VCaP (cell line): ENCODE results near the gene MFAP5.
"Not testable (repeated sequence)": the region's sequence is repeated elsewhere in the genome, so short reads cannot be mapped to it uniquely, and the experiment has no call there.

Source experiments
- H3K27ac ChIP-seq: fragments of 450-650 bp; 2 replicates; pipeline ENCODE4 v1.5.1; 2017
- CTCF ChIP-seq: fragments of 450-650 bp; conservative IDR thresholded peaks from 2 replicates; pipeline ENCODE4 v1.5.1; 2017; ENCODE audit warnings: mild to moderate bottlenecking, moderate library complexity

The MFAP5 gene

DNA sequence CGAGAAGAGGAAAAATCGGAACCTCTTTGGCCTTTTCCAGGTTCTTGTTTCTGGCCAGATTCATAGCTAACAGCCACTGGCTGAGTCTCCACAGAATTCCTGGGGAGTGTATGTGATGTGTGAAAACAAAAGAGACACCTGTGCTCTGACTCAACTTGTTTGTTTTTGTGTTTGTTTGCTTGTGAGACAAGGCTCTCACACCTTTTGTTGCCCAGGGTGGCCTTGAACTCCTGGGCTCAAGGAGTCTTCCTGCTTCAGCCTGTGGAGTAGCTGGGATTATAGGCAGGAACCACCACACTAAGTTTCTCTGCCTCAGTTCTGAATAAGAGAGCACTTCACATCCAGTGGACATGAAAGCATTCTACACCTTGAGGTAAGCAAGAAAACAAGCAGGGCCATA lies 22.7 kb downstream of the MFAP5 start:
- no peak overlapping the region for H3K27ac ChIP-seq
- no peak for TF ChIP-seq CTCF

DNA sequence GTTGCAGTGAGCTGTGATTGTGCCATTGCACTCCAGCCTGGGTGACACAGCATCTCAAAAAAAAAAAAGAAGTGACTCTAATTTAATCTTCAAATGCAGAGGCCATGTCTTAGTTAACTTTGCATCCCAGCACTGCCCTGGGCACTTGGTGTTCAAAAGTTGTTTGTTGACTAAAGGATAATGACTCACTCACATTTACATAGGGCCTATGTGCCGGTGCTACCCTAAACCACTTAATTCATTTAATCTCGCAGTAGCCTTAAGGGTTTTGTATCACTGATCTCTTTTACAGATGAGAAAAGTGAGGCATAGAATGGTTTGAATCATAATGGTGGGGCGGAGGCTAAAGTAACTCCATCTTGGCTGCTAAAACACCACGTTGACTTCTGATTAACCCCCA lies 23.7 kb downstream of the MFAP5 start:
- TF ChIP-seq CTCF, result no peak
- H3K27ac ChIP-seq, result no peak overlapping the region

- no peak for TF ChIP-seq CTCF
- H3K27ac ChIP-seq, result no peak overlapping the region
These were observed 25.0 kb downstream of the MFAP5 start for GRCh38 chr12:8637666-8638065.

DNA sequence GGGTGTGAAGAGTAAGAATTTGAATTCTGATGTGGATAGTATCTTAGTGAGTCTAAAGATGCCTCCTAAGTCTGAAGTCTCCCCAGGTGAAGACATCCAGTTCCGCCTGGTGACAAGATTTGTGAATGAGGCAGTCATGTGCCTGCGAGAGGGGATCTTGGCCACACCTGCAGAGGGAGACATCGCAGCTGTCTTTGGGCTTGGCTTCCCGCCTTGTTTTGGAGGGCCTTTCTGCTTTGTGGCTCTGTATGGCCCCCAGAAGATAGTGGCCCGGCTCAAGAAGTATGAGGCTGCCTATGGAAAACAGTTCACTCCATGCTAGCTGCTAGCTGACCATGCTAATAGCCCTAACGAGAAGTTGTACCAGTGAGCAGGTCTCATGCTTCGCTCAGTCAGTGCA lies 25.4 kb downstream of the MFAP5 start:
- H3K27ac ChIP-seq, result no peak overlapping the region
- TF ChIP-seq CTCF, result no peak

GRCh38 chr12:8636581-8636980 lies 26.0 kb downstream of the MFAP5 start:
- no peak for TF ChIP-seq CTCF
- no peak overlapping the region for H3K27ac ChIP-seq

DNA sequence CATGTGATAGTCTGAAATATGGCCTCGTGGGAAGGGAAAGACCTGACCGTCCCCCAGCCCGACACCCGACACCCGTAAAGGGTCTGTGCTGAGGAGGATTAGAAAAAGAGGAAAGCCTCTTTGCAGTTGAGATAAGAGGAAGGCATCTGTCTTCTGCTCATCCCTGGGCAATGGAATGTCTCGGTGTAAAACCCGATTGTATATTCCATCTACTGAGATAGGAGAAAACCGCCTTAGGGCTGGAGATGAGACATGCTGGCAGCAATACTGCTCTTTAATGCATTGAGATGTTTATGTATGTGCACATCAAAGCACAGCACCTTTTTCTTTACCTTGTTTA lies 26.6 kb downstream of the MFAP5 start:
- not testable (repeated sequence) for H3K27ac ChIP-seq

DNA sequence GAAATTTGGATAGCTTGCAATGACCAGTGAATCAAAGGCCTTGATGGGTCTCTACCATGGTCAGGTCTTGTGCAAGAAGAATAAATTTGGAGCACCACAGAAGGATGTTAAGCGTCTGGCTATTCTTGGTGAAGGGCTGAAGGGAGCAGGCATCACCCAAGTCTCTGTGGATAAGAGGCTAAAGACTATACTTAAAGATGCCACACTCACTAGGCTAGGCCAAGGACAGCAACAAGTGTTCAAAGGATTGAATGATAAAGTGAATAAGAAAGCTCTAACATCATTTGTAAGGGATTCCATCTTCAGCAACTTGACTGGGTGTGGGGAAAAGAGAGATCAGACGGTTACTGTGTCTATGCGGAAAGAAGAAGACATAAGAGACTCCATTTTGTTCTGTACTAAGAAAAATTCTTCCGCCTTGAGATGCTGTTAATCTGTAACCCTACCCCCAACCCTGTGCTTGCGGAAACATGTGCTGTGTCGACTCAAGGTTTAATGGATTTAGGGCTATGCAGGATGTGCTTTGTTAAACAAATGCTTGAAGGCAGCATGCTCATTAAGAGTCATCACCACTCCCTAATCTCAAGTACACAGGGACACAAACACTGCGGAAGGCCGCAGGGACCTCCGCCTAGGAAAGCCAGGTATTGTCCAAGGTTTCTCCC lies 27.2 kb downstream of the MFAP5 start:
- not testable (repeated sequence) for H3K27ac ChIP-seq

DNA sequence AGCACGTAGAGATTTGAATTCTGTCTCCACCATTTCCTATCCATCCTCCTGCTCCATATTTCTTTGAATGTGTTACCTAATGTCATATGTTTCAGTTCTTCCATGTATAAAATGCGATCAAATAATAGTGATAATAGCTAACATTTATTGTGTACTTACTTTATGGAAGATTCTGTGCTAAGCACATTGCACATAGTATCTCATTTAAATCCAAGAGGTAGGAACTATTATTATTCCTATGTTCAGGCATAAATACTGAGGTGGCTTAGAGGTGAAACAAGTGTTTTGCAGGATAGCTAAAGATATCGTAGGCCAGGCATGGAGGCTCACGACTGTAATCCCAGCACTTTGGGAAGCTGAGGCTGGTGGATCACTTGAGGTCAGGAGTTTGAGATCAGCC lies 32.5 kb downstream of the MFAP5 start:
- no peak overlapping the region for H3K27ac ChIP-seq

More for the DNA sequence above, 32.5 kb downstream of the MFAP5 start:
- TF ChIP-seq CTCF, result no peak
